GM20000 (cell line): ENCODE data around the gene ATP2A1.
"Not testable (repeated sequence)": the region's sequence is repeated elsewhere in the genome, so short reads cannot be mapped to it uniquely, and the experiment has no call there.

Source experiments
- DNase-seq: peaks from one replicate; pipeline ENCODE4 v3.0.0; 2012; ENCODE audit warnings: low spot score
- TF ChIP-seq, protein P1 (sequence below): IDR thresholded peaks from 2 replicates; pipeline ENCODE4 v1.5.1; 2012; ENCODE audit warnings: mild to moderate bottlenecking, control low read depth; ENCODE audit errors: extremely low read depth, missing control alignments

ATP2A1 gene

DNA sequence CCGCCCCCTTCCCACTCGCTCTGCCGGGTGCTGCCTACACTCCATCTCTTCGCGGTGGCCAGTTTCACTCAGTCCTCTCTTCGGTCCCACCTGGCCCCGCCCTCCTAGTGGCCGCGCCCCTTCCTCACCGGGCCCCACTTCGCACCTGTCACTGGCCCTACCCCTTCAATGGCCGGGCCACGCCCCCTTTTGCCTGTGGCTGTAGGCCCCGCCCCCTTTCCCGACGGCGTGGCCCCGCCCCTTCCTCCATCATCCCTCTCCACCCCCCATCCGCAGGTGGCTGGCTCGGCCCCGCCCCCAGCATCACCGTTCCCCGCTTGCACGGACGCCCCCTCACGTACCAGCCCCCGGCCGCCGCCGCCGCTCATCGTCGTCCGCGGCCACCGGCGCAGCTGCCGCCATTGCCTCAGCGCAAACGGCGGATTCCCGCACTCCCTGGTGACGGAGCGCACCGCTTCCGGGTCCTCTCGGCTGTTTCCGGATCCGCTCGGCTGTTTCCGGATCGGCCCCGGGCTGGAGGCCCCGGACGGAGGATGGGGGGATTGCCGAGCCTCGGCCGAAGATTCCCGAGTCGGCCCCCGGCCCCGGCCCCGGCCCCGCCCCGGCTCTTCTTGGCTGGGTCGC lies 46.6 kb downstream of the ATP2A1 start, which contains the start of gene RABEP2:
RABEP2 (minus strand) TSS at position 477 of the 624 bp plus-strand sequence; CDS start at position 402, 75 bp downstream.
- TF ChIP-seq, protein P1, sequence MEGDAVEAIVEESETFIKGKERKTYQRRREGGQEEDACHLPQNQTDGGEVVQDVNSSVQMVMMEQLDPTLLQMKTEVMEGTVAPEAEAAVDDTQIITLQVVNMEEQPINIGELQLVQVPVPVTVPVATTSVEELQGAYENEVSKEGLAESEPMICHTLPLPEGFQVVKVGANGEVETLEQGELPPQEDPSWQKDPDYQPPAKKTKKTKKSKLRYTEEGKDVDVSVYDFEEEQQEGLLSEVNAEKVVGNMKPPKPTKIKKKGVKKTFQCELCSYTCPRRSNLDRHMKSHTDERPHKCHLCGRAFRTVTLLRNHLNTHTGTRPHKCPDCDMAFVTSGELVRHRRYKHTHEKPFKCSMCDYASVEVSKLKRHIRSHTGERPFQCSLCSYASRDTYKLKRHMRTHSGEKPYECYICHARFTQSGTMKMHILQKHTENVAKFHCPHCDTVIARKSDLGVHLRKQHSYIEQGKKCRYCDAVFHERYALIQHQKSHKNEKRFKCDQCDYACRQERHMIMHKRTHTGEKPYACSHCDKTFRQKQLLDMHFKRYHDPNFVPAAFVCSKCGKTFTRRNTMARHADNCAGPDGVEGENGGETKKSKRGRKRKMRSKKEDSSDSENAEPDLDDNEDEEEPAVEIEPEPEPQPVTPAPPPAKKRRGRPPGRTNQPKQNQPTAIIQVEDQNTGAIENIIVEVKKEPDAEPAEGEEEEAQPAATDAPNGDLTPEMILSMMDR: no peak
- DNase-seq: peak; percentile 99

DNA sequence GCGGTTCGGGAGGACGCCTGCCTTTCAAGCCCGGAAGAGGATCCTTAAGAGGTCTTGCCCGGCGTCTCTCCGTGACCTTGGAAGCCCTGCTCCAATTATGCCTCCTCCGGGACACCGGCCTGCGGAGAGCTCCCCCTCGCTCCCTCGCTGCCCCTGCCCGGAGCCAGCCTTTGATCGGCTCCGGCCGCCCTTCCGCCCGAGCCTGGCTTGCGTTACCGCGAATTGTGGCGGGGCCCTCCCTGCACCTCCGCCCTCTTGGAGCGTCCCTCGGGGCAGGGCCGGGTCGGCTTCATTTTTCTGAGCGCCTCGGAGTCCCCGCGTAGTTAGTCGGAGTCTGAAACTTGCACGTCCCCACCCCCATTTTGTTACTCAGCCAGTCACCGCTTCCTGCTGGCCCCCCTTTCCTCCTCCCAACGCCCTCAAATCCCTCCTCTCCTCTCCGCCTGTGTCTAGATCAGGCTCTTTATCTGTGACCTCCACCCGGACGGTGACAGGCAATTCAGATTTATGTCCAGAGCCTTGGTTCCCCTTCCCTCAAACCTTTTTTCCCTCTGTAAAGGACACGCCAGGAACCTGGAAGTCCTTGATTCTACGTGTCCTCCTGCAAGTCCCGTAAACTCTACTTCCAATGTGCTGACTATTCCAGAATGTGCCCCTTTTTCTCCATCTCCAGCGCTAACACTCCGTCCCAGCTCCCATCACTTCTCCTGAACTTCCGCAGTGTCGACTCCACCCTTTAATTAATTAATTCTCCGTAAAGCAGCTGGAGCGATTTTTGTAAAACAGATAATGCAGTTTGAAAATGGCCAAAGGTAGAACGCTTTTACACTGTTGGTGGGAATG lies 47.3 kb downstream of the ATP2A1 start:
- TF ChIP-seq, protein P1: no peak
- peak; percentile 77 for DNase-seq

DNA sequence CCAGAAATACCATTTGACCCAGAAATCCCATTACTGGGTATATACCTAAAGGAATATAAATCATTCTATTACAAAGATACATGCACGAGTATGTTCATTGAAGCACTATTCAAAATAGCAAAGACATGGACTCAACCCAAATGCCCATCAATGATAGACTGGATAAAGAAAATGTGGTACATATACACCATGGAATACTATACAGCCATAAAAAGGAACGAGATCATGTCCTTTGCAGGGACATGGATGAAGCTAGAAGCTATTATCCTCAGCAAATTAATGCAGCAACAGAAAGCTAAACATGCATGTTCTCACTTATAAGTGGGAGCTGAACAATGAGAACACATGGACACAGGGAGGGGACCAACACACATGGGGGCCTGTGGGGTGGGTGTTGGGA lies 48.0 kb downstream of the ATP2A1 start:
- not testable (repeated sequence) for DNase-seq

DNA sequence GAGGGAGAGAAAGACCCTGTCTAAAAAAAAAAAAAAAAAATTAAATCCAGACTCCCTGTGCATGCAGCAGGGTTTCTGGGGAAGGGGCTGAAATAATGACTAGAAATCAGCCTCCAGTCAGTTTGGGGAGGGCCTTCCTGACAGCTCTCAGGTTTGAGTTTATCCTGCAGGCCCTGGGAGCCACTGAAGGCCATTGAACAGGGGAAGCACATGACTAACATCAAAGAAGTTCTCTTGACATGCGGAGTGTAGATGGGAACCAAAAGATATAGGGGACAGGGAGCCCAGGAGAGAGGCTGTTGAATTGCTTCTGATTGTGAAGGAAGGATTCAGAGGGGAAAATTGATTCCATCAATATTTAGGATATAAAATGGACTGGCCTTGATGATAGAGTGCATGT lies 49.5 kb downstream of the ATP2A1 start:
- DNase-seq: no peak
- TF ChIP-seq, protein P1: no peak

DNA sequence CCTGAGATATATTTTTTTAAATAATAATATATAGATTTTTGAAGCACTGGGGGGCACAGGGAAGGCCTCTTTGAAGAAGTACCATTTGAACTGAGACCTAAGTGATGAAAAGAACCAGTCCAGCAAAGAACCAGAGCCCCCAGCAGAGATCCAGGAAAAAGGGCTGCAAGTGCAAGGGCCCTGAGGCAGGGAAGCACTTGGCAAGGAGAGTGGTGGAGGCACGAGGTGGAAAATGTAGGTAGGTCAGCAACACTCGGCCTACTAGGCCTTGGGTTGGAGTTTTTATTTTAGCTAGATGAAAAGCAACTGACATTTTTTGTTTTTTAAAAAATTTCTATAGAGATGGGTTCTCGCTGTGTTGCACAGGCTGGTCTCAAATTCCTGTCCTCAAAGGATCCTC lies 51.9 kb downstream of the ATP2A1 start:
- TF ChIP-seq, protein P1: no peak

DNA sequence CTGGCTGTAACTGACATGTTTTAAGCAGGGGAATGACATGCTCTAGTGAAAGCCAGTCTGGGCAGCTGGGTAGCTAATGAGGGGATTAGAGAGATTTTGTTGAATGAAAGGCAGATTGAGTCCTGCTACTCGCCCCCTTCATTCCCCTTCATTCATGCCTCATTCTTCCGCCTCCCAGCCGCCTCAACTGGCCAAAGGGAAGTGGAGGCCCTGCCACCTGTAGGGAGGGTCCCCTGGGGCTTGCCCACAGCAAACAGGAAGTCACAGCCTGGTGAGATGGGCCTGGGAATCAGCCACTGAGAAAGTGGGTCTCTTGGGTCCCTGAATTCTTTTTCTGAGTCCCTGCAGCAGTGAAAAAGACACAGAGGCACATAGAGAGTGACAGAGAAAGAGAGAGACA lies 52.4 kb downstream of the ATP2A1 start:
- no peak for DNase-seq
- TF ChIP-seq, protein P1: no peak

More for the DNA sequence above, 51.9 kb downstream of the ATP2A1 start:
- DNase-seq: no peak

DNA sequence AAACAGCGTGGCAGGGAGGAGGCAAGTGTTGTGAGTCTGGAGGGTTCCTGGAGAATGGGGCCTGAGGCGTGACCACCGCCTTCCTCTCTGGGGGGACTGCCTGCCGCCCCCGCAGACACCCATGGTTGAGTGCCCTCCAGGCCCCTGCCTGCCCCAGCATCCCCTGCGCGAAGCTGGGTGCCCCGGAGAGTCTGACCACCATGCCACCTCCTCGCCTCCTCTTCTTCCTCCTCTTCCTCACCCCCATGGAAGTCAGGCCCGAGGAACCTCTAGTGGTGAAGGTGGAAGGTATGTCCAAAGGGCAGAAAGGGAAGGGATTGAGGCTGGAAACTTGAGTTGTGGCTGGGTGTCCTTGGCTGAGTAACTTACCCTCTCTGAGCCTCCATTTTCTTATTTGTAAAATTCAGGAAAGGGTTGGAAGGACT lies 53.5 kb downstream of the ATP2A1 start, which contains the start of gene CD19:
CD19 (plus strand) TSS at position 171 of the 425 bp plus-strand sequence; CDS start at position 201, 30 bp downstream.
- peak; percentile 67 for DNase-seq
- TF ChIP-seq, protein P1: no peak
